Astrocyte of the hippocampus (primary cell): Measurements from ENCODE around the gene FCN1.

Experiments
- DNase-seq: peaks from one replicate; pipeline ENCODE4 v3.0.0; 2011; ENCODE audit warnings: low read depth, low spot score

The FCN1 gene

DNA sequence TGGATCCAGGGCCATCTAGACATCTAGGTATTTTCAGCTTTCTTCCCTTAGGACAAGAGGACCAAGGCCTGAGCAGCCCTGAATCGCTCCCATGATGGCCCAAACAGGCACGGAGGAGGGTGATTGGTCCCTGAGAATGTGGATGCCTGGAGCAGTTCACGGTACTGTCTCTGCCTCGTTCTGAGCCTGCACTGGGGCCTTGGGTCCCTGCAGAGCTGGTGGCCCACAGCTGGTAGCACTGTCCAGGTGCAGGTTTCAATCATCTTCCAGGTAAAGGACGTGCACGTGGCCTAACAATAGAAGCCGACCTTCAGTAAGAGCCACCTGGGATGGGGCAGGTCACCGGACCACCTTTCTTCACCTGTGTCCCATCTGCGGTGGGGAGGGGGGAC is 19.4 kb upstream of the FCN1 start:
- no peak for DNase-seq

DNA sequence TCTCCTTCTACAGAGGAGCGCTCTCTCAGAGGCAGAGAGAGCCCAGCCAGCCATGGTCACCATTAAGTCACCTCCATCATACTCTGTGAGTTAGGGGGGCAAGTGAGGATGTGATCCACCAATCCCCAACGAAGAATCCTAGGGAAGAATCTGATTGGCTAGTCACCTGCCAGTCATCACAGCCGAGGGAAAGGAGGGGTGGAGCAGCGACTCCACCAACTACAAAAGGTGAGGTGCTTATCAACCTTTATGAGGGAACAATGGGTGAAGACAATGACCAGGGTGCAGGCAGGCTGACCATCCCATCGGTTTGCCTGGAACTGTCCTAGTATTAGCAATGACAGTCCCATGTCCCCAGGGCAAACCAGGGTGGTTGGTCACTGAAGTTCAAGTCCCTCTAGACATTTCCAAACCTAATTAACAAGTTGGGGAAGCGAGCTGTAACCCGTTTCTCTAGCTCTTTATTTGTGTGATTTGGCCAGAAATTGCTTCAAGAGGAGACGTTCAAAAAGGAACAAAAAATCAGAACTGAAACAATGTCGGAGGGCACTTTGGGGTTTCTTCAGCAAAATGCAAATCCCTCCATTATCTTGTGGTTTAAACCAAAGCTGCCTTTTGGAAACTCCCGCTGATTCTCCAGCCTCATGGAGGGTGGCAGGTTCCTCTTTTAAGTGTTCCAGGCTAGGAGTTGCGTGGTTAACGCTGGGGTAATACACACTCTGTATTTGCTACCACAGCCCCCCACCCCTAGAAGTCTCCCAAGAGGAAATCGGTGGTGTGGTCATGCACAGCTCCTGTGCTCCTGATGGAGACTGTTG is 18.8 kb upstream of the FCN1 start:
- DNase-seq, result no peak

DNA sequence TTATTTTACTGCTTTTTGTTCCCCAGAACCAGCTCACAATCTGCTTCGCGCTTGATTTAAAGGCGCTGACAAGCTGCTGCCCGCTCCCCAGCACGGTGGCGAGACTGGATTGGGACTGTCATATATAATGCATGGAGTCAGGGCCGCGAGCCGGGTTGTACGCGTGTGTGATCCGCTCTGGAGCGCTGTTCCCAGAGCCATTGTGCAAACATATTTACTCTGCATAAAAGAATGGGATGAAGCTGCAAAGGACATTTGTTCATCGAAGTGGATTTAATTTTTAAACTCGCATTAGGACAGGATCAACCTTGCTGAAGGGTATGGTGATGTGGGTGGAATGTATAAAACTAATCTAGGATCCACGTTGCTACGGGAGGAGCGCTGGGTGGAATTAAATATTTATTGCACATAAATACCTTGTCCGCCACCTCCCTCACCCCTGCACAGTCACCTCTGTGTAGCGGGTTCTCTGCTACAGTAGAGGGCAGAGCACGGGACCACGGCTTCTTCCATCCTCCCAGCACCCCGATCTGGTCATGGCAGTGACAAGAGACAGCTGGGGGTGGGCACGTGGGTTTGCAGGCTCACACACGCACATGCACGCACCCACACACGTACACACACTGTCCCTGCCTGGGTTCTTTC is 18.1 kb upstream of the FCN1 start:
- no peak for DNase-seq

DNA sequence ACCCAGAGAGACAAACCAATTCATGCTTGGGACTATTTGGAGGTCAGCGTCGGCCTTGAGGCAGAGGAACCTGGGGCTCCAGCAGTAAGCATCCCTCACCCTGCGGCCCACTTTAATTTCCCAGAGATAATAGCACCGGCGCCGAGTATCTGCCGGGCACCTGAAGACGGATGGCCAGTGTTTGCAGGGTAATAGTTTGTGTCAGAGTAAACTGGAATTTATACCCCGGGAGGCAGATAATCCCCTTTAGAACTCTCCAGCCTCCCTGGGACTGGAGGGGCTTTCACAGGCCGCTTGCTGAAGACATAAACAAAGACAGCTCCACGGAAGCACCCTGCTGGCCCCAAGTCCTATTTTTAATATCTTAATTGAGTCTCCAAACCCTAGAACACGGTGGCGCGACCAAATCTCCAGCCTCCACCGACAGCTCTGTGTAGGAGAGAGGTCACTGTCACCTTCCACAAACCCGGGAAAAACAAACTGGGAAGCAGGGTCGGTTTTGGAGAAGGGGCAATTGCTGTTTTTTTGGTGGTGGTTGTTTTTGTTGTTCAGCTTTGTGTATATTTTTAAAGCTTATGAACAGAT is 17.4 kb upstream of the FCN1 start:
- DNase-seq, result no peak

DNA sequence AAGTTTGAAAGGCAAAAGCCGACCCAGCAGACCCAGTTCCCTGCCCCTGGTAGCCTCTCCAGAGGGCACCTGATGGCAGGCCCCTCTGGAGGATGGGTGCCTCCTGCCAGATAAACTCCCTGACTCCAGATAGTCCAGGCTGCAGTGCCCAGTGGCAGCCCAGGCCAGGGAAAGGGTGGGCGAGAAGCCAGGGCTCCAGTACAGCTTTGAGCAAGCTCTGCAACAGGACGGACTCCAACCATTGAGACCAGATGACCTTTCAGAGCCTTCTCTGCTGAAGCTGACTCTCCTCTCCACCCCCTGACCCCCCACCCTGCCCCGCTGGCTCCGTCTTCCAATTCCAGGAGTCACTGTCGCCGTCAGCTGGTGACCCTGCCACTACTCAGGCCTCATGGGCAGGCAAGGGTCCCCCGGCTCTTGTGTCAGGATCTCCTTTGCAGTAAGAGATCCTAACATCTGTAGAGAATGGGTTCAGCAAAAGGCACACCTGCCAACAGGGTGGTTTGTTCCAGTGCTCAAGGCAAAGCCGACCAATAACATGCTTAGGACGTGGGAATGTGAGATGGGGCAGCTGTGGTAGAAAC is 15.5 kb upstream of the FCN1 start:
- DNase-seq, result no peak

DNA sequence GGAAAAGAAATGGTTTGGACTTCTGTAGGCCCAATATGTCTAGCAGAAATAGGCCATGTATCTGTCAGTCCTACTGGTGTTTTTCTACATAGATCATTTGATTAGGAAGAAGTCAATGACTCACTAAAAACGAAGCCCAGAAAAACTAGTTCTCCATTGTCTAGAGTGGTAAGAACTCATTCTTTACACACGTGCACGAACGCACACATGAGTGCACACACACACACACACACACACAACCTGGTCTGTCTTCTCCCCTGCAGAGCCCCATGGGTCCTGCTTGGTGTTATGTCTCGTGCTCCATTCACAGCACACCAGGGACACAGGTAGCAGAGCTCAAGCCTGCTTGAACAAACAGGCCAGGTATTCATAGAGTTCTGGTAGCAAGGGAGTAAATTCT is 14.9 kb upstream of the FCN1 start:
- DNase-seq, result no peak

DNA sequence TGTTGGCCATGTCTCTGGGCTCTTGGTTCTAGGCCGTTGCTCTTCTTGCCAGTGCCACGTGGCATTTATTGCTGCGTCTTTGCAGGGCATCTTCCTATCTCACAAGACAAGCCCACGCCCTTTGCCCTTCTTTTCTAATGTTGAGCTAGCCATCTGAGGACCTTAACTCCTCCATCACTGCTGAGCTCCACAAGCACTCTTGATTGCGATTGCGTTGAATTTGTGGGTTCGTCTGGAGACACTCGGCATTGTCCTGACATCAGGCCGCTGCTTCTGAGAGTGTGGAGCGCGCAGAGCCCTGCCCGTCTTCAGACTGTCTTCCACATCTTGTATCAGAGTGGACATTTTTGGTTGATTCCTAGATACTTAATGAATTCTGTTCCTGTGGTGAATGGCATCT is 14.5 kb upstream of the FCN1 start:
- DNase-seq, result no peak

DNA sequence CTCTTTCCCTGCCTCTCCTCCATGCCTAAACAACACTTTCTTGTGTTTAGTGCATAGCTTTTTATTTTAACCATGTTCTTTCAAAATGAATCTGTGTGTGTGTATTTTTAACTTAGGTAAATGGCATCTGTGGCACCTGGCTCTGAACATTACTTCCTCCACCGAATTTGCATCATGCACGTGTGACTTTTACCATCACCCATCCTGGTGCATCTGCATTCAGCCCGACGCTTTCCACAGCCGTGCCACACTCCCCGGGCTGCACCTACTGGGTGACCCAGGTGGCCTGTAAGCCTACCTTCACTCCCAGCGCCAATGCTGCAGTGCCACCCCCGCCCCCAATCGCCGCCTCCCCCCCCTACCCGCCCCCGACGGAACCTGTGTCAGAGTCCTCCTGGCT is 12.7 kb upstream of the FCN1 start:
- DNase-seq, result no peak

DNA sequence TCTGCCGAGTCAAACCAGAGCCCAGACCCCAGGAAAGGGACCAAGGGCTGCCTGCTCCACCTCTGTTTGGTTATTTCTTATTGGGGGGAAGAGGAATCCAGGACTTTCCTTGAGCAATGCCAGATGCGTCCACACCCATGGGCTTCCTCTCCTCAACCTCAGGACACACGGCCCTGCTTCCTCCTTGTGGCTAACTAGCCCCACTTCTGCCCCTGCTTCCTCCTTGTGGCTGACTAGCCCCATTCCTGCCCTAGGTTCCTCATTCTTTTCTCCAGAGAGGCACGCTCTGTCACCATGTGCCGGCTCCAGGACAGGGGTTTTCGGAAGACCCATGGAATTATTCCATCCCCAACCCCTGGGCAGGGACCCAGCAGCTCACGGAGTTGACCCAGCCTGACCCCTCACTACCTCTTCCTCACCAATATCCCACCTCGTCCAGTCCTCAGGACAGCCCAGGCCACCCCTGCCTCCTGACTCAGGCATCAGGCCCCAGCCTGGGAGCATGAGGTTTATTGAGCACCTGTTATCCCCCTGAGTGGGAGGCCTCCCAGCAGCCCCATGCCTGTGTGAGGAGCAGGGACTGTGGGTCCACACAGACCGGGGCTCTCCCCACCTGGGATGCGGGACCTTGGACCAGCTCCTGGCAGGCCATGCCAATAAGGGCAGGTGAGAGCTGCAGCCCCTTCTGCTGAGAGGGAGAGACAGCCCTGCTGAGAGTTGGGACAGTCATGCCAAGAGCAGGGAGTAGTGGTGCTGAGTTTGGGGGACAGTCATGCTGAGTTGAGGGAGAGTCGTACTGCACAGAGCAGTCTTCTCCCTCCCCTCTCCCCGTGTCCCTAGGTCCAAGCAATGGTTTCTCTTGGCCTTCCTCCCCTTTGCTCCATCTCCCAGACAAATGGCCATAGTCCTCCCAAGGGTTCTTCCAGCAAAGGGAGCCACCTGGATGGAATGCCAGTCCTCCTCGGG is 11.8 kb upstream of the FCN1 start:
- DNase-seq, result no peak

DNA sequence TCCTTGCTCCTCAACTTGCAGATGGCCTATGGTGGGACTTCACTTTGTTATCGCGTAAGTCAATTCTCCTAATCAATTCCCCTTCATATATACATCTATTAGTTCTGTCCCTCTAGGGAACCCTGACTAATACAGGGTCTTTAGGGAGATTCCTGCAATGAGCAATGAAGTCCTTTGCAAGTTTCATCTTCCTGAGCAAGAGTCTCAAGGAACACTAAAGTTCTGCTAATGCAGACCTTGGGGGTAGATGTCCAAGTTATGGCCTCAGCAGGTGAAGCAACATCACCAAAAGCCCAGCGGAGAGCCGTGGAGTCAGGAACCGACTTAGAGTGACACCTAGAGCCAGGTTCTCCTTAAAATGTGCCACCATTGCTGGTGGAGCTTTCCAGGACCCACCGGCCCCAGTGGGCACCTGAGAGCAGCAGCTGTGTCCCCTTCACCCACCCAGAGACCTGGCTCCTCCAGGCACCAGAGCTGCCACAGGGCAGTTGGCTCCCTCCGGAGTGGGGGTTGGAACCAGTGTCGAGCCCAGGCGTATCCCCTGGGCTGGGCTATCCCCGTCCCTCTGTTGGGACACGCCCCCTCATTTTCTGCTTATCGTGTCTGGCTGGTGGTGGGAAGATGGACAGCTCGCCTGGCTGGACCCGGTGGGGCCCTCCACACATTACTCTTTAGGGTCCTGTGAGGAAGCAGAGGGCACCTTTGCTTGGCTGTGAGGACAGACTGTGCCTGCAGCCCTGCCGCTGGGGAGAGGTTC is 10.9 kb upstream of the FCN1 start:
- DNase-seq, result no peak

DNA sequence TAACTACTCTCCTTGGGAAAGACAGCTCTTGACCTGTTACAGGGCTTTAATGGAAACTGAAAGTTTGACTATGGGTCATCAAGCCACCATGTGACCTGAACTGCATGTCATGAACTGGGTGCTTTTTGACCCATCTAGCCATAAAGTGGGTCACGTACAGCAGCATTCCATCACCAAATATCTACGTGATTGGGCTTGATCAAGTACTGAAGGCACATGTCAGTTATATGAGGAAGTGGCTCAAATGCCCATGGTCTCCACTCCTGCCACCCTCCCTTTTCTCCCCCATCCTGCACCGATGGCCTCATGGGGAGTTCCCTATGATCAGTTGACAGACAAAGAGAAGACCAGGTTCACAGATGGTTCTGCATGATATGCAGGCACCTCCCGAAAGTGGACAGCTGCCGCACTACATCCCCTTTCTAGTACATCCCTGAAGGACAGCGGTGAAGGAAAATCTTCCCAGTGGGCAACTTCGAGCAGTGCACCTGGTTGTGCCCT is 7.3 kb upstream of the FCN1 start:
- no peak for DNase-seq

DNA sequence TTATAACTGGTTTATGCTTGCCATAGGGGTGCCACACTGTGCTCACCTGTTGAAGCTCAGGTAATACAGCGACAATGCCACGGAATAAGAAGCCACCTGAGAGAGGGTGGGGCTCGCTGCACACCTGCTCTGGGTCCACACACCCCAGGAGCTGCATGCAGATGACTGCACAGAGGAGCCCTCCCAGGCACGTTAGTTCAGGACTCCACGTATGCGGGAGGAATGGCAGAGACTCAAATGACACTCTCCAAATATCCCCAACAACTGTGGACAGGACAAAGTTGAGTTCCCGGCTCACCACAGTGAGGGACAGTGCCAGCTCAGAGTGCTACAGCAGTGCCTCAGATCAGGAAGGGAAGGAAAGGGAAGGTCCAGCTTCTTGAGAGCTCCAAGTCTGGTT is 5.8 kb upstream of the FCN1 start:
- DNase-seq, result no peak

DNA sequence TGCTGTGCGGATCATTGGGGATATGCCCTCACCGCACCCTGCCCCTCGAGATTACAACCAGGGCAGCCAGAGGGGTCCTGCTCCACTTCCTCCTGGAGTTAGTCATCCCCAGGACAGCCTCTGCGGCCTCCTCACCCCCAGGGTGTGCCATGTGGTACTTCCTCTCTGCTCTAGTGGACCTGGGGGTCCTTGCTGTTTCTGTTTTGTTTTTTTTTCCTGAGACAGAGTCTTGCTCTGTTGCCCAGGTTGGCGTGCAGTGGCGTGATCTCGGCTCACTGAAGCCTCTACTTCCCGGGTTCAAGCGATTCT is 5.2 kb upstream of the FCN1 start:
- DNase-seq, result no peak

DNA sequence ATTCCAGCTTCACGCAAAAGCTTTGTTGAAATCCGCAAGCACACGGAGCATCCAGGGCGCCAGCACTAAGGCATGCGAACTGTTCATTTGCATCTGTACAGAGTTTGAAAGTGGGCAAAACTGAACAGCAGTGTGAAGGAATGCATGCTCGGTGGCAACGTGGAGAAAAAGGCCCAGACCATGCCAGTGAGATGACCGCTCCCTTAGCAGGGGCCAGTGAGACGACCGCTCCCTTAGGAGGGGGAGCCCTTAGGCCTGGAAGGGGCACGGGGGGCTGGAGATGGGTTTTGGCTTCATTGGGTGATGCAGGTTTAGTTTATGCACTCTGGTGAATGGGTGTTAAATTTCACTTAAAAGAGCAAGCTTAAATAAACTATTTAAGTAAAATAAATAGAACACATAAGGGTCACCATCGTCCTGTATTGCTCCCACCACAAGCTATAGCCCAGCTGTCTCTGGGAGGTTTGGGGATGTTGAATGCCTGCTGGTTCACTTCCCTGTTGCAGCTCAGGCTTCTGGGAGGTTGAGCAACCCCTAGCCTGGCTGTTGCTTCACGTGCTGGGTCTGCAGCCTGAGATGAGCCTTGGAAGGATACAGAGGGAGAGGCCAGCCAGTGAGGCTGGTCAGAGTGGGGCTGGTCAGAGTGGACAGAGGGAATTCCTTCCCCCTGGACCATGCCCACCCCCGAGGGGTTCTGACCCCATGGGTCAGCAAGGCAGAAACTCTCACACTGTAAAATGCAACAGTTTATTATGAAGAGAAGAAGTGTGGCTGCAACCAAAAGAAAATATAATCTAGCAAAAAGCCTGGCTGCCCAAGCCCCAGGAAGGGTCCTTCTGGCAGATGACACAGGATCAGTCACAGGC is 4.6 kb upstream of the FCN1 start:
- DNase-seq, result no peak

DNA sequence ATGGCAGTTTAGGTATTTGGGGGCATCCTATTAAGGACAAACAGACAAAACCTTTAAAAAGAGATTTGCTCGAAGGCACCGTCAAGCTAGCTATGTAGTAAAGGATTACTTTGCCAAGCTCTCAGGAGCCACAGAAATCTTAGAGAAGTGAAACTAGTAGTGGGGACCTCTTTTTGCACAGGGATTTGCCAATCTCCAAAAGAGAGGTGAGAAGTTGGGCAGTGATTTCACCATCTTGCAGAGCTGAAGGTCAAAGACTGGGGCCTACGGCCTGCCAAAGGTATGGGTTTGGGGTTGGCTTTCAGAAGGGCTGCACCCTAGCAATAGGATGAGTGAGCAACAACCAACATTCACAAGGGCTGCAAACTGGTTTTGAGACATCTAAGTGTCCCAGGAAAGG is 1.6 kb upstream of the FCN1 start:
- no peak for DNase-seq

DNA sequence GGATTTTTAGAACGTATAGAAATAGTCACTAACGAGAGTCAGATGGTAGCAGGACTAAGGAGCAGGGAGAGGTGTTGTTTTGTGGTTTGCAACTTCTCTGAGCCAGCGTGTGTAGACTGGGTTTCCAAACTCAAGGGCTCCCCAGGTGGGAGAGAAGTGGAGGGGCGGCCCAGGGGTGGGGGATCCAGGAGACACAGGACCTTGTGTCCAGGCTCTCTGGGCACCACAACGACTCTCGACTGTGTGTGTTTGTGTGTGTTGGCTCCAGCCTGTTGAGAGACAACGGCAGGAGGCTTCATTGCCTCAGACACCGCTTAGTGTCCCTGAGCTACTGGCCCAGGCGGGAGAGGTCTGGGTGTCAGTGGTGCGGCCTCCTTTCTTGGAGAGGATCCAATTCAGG is 934 bp upstream of the FCN1 start:
- no peak for DNase-seq

DNA sequence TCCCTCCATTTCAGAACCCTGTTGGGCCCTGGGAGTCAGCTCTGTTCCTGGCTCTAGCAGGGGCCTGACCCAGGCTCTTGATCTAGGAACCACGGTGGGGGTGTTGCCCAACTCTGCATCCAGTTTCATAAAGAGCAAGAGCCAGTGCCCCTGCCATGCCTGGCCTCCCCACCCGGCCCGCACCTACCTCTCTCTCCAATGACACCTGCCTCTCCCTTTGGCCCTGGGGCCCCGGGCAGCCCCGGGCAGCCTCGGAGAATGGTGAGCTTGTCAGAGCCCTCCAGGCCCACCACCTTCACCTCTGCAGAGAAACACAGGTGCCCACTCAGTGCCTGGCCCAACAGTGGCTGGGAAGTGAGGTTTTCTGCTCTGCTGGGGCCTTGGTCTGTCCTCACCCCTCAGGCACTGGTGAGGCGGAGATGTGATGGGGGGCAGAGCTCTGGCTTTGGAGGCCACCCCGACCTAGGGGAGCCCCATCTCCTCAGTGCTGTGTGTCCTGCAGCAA is 1.5 kb downstream of the FCN1 start:
- DNase-seq, result no peak

DNA sequence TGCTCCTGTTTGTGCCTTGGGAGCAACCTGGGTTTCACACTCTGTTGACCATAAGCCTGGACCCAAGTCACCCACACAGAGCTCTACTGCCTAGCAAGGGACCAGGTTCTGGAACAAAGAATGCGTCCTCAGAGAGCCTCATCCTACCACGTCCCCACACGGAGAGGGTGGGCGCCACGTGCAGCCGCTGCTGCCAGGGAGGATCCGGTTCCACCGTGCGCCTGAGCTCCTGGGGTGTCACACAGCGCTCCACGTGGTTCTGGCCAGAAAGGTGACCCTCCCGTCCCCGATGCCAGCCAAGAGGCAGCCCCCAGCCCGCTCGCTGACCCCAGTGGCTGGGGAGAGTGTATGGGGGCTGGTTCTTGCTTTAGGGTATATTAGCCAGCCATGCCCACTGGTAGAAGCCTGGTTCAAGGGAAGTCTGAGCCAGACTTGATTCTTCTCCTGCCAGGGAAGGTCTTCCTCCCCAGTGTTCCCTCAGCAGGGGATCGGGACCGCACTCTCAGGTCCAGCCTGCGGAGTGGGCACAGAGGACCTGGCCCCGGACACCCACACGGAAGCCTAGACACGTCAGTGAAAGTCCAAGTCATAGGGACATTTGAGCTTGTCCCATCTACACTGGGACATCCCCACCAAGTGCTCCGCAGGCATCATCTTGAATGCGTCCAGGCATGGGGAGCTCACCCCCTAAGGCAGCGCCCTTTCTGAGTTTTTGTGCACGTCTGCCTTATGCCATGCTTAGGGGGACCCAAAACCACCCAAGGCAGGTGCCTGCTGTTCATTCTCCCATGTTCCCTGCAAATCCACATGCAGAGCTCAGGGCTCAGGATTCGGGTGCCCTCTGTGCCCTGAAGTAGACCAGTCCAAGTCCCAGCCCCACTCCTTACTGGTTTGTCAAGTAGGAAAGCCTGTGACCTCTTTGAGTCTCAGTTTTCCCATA is 2.4 kb downstream of the FCN1 start:
- DNase-seq, result no peak

DNA sequence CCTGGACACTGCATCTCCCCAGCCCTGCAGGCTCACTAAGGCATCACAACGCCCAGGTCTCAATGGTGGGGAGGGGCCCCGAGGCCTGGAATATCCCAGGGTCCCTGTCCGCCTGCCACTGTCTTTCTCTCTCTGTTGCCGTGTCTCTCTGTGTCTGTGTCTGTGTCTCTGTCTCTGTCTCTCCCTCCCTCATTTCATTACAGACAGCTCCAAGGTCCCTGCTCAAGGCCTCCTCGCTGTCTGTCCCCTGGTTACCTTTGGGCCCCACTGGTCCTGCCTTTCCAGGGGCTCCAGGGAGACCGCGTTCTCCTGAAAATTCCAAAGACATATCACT is 3.2 kb downstream of the FCN1 start:
- DNase-seq, result no peak
